NCI-H146 (cell line): ENCODE data around the gene NLRP6.
"Not testable (repeated sequence)": the region's sequence is repeated elsewhere in the genome, so short reads cannot be mapped to it uniquely, and the experiment has no call there.

Source experiments
- DNase-seq: peaks from one replicate; lab custom pipeline; 2025; lab: John Stamatoyannopoulos, UW

Gene NLRP6

GRCh38 chr11:293852-294661 is 15.8 kb downstream of the NLRP6 start:
- DNase-seq, result no peak

- DNase-seq, result no peak
Observed at GRCh38 chr11:294780-295179, 16.6 kb downstream of the NLRP6 start.

GRCh38 chr11:295351-296170 is 17.4 kb downstream of the NLRP6 start:
- DNase-seq, result no peak

- no peak for DNase-seq
Observed at GRCh38 chr11:296171-297050, 18.2 kb downstream of the NLRP6 start.

GRCh38 chr11:297051-297585 is 18.9 kb downstream of the NLRP6 start:
- no peak for DNase-seq

- no peak for DNase-seq
Observed at GRCh38 chr11:297586-298405, 19.6 kb downstream of the NLRP6 start.

GRCh38 chr11:298406-299065 is 20.3 kb downstream of the NLRP6 start:
- no peak for DNase-seq

GRCh38 chr11:299081-299891 is 21.1 kb downstream of the NLRP6 start, which contains the start of gene IFITM5:
Gene IFITM5, minus strand, starts transcription at chr11:299526. Its CDS starts 36 bp downstream, at chr11:299490.
- DNase-seq, result no peak

GRCh38 chr11:299951-300735 is 21.9 kb downstream of the NLRP6 start:
- DNase-seq, result no peak

GRCh38 chr11:303363-303762 is 25.2 kb downstream of the NLRP6 start:
- DNase-seq, result no peak

GRCh38 chr11:304061-304506 is 25.9 kb downstream of the NLRP6 start:
- no peak for DNase-seq

GRCh38 chr11:304915-305843 is 27.0 kb downstream of the NLRP6 start:
- DNase-seq, result peak; percentile 55

- DNase-seq, result no peak
Observed at GRCh38 chr11:305844-306211, 27.6 kb downstream of the NLRP6 start.

GRCh38 chr11:306645-307371 is 28.6 kb downstream of the NLRP6 start:
- DNase-seq, result no peak

- not testable (repeated sequence) for DNase-seq
Observed at GRCh38 chr11:307766-308708, 29.8 kb downstream of the NLRP6 start, which contains the start of gene IFITM2. Gene IFITM2, plus strand, starts transcription at chr11:307816. Its CDS starts 377 bp downstream, at chr11:308193.
